Effector memory CD4-positive, alpha-beta T cell (primary cell): ENCODE measurements around the gene LRBA.

Experiments used
- DNase-seq, 3 donors: peaks; one replicate each; pipeline ENCODE4 v3.0.0-alpha.2; 2020
- H3K27ac ChIP-seq: 2 replicates; pipeline ENCODE4 v1.7.0; 2013; ENCODE audit warnings: mild to moderate bottlenecking, low read length, moderate library complexity; ENCODE audit not compliant: insufficient read depth, poor library complexity, severe bottlenecking
- H3K27me3 ChIP-seq: replicated peaks from 2 replicates; pipeline ENCODE4 v1.7.0; 2013; ENCODE audit warnings: mild to moderate bottlenecking, low read length; ENCODE audit not compliant: insufficient read depth, control insufficient read depth, poor library complexity, severe bottlenecking
- H3K36me3 ChIP-seq: 2 replicates; pipeline ENCODE4 v1.7.0; 2013; ENCODE audit warnings: mild to moderate bottlenecking, low read length, moderate library complexity; ENCODE audit not compliant: control insufficient read depth, insufficient read depth
- H3K4me1 ChIP-seq: 2 replicates; pipeline ENCODE4 v1.7.0; 2013; ENCODE audit warnings: low read length, mild to moderate bottlenecking; ENCODE audit not compliant: control insufficient read depth, insufficient read depth, poor library complexity, severe bottlenecking
- H3K4me3 ChIP-seq: 2 replicates; pipeline ENCODE4 v1.7.0; 2013; ENCODE audit warnings: low read length, low read depth, mild to moderate bottlenecking; ENCODE audit not compliant: insufficient read depth, poor library complexity, severe bottlenecking
- H3K9me3 ChIP-seq: 2 replicates; pipeline ENCODE4 v1.7.0; 2013; ENCODE audit warnings: mild to moderate bottlenecking, low read length, moderate library complexity; ENCODE audit not compliant: control insufficient read depth

LRBA gene

GRCh38 chr4:150720973-150721518 is 294.0 kb downstream of the LRBA start:
- Histone ChIP-seq H3K27ac (no peak overlapping the region), H3K4me1 (no peaks in the 10 kb centered on the region)
- DNase-seq = no peak

GRCh38 chr4:150717952-150718351 is 297.1 kb downstream of the LRBA start:
- no peak overlapping the region for H3K27ac ChIP-seq
- H3K9me3 ChIP-seq = no peaks in the 10 kb centered on the region
- H3K4me3 ChIP-seq = no peak overlapping the region
- no peaks in the 10 kb centered on the region for H3K27me3 ChIP-seq
- DNase-seq = no peak
- no peaks in the 10 kb centered on the region for H3K4me1 ChIP-seq
- H3K36me3 ChIP-seq = no peaks in the 10 kb centered on the region

More at GRCh38 chr4:150720973-150721518, 294.0 kb downstream of the LRBA start:
- no peaks in the 10 kb centered on the region for H3K9me3 ChIP-seq
- no peaks in the 10 kb centered on the region for H3K36me3 ChIP-seq
- H3K27me3 ChIP-seq = no peaks in the 10 kb centered on the region
- H3K4me3 ChIP-seq = no peak overlapping the region

GRCh38 chr4:150714462-150715438 is 300.3 kb downstream of the LRBA start:
- Histone ChIP-seq H3K27ac (no peak overlapping the region), H3K36me3 (no peaks in the 10 kb centered on the region), H3K4me3 (no peak overlapping the region), H3K27me3 (no peaks in the 10 kb centered on the region), H3K9me3 (no peaks in the 10 kb centered on the region), H3K4me1 (no peaks in the 10 kb centered on the region)
- DNase-seq = no peak

GRCh38 chr4:150713251-150713650 is 301.8 kb downstream of the LRBA start:
- H3K9me3 ChIP-seq = no peaks in the 10 kb centered on the region
- H3K4me1 ChIP-seq = no peaks in the 10 kb centered on the region
- no peak overlapping the region for H3K4me3 ChIP-seq
- H3K27me3 ChIP-seq = no peaks in the 10 kb centered on the region
- DNase-seq = no peak
- no peak overlapping the region for H3K27ac ChIP-seq
- no peaks in the 10 kb centered on the region for H3K36me3 ChIP-seq

- Histone ChIP-seq H3K36me3 (no peaks in the 10 kb centered on the region), H3K27me3 (no peaks in the 10 kb centered on the region), H3K4me1 (no peaks in the 10 kb centered on the region), H3K27ac (no peak overlapping the region), H3K4me3 (no peak overlapping the region), H3K9me3 (no peaks in the 10 kb centered on the region)
- no peak for DNase-seq
Observed at GRCh38 chr4:150710770-150711375, 304.2 kb downstream of the LRBA start.

GRCh38 chr4:150708004-150708403 is 307.1 kb downstream of the LRBA start:
- Histone ChIP-seq H3K9me3 (no peaks in the 10 kb centered on the region), H3K27me3 (no peaks in the 10 kb centered on the region), H3K27ac (no peak overlapping the region), H3K4me1 (no peaks in the 10 kb centered on the region), H3K36me3 (no peaks in the 10 kb centered on the region), H3K4me3 (no peak overlapping the region)
- DNase-seq = no peak

- Histone ChIP-seq H3K27me3 (no peaks in the 10 kb centered on the region), H3K4me3 (no peak overlapping the region), H3K4me1 (no peaks in the 10 kb centered on the region), H3K27ac (no peak overlapping the region), H3K9me3 (no peaks in the 10 kb centered on the region), H3K36me3 (no peaks in the 10 kb centered on the region)
- no peak for DNase-seq
Observed at GRCh38 chr4:150699599-150699998, 315.5 kb downstream of the LRBA start.

- H3K27ac ChIP-seq = no peak overlapping the region
- H3K36me3 ChIP-seq = no peaks in the 10 kb centered on the region
- H3K27me3 ChIP-seq = no peaks in the 10 kb centered on the region
- H3K4me1 ChIP-seq = no peaks in the 10 kb centered on the region
- no peaks in the 10 kb centered on the region for H3K9me3 ChIP-seq
- no peak overlapping the region for H3K4me3 ChIP-seq
- no peak for DNase-seq
Observed at GRCh38 chr4:150695162-150695561, 319.9 kb downstream of the LRBA start.

GRCh38 chr4:150694438-150694837 is 320.6 kb downstream of the LRBA start:
- H3K4me1 ChIP-seq = no peaks in the 10 kb centered on the region
- no peaks in the 10 kb centered on the region for H3K36me3 ChIP-seq
- H3K4me3 ChIP-seq = no peak overlapping the region
- no peaks in the 10 kb centered on the region for H3K27me3 ChIP-seq
- H3K27ac ChIP-seq = no peak overlapping the region
- no peaks in the 10 kb centered on the region for H3K9me3 ChIP-seq
- no peak for DNase-seq
